ENCODE measurements around the gene GABRR2. TPM values are rescaled to one million over a fixed set of nuclear protein-coding genes. Genes with fewer than 3 reads are reported as not detected.

Gene GABRR2
- total and polyA plus RNA-seq, 2 donors from 2014 or later = 0.38 TPM; not detected in 1

DNA sequence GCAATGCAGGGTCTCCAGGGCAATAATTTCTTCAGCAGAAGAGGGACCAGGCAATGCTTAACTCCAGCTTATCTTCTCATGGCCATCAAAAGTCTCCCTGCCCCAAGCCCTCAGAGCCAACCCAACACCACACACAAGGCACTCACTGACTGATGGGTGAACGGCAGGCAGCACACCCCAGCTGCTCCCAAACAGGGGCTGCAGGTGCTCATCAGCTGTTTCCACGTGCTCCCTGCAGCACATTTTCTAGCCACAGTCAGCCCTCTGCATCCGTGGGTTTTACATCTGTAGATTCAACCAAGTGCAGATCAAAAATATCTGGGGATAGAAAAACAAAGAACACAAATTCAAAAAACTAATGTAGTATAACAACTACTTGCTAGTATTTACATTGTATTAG lies 94.0 kb downstream of the GABRR2 start:
- Histone ChIP-seq H3K27me3 (ENCODE audit: control insufficient read depth, insufficient read depth, low read length) (no peaks in the 10 kb centered on the region), H3K27ac (ENCODE audit: low read depth in 2 of 2, low read length in 2 of 2) (no peak overlapping the region), H3K9me3 (ENCODE audit: control insufficient read depth in 2 of 3, insufficient read depth in 1 of 3, low read length in 3 of 3) (no peaks in the 10 kb centered on the region), H3K4me3 (ENCODE audit: low read length in 3 of 3) (no peak overlapping the region), H3K9ac (ENCODE audit: low read length in 3 of 3) (no peak overlapping the region), H3K4me1 (ENCODE audit: control insufficient read depth in 2 of 3, insufficient read depth in 2 of 3, low read depth in 1 of 3, low read length in 3 of 3) (no peaks in the 10 kb centered on the region), H3K36me3 (ENCODE audit: control insufficient read depth in 2 of 3, insufficient read depth in 3 of 3, low read length in 3 of 3) (no peaks in the 10 kb centered on the region)
- FAIRE-seq (no peak), DNase-seq (no peak)
- intact Hi-C loops (cut with DNase I) = no loop called here
- TF ChIP-seq, protein P1, sequence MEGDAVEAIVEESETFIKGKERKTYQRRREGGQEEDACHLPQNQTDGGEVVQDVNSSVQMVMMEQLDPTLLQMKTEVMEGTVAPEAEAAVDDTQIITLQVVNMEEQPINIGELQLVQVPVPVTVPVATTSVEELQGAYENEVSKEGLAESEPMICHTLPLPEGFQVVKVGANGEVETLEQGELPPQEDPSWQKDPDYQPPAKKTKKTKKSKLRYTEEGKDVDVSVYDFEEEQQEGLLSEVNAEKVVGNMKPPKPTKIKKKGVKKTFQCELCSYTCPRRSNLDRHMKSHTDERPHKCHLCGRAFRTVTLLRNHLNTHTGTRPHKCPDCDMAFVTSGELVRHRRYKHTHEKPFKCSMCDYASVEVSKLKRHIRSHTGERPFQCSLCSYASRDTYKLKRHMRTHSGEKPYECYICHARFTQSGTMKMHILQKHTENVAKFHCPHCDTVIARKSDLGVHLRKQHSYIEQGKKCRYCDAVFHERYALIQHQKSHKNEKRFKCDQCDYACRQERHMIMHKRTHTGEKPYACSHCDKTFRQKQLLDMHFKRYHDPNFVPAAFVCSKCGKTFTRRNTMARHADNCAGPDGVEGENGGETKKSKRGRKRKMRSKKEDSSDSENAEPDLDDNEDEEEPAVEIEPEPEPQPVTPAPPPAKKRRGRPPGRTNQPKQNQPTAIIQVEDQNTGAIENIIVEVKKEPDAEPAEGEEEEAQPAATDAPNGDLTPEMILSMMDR (IDR thresholded peaks at IDR 0.05; ENCODE audit: borderline replicate concordance, extremely low read depth, insufficient read depth) = no peak

DNA sequence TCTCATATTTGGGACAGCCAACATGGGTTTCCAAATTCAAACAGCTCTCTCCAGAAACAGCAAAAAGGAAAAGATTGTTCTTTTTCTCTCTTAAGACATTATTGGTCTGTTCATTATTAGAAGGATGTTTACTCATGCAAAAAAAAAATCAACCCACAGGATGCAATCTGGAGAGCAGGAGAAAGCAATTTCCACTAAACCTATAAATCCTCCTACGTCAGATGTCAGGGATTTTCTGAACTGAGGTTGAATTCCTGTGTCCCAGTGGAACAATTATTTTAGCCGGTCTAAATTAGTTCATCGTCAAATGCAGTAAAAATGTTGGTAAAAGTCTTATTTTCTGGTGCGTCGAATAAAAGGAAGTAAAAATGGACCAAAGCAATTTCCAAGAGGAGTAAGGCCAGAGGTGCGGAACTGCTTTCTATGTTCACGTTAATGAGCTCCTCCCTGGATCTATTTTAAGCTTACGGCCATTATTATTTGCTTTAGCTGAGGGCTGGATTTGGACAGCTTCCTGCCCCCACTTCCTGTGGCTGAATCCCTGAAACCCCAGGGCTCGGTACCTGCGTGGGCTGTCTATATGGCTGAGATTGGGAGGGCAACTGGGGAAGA lies 97.7 kb downstream of the GABRR2 start, which contains the start of gene GABRR1:
Gene GABRR1 (minus strand): TSS at position 60 of the 612 bp plus-strand sequence. CDS start 36 bp downstream, at position 24.
- no peak for FAIRE-seq
- intact Hi-C loops (cut with DNase I) = no loop called here
- TF ChIP-seq, protein P1 (IDR thresholded peaks at IDR 0.05; ENCODE audit: borderline replicate concordance, extremely low read depth, insufficient read depth) = no peak
- Histone ChIP-seq H3K27ac (ENCODE audit: low read depth in 2 of 2, low read length in 2 of 2) (no peak within 1 kb of the TSS), H3K9ac (ENCODE audit: low read length in 3 of 3) (no peak within 1 kb of the TSS), H3K4me1 (ENCODE audit: control insufficient read depth in 2 of 3, insufficient read depth in 2 of 3, low read depth in 1 of 3, low read length in 3 of 3) (no peaks in the 10 kb centered on the region), H3K9me3 (ENCODE audit: control insufficient read depth in 2 of 3, insufficient read depth in 1 of 3, low read length in 3 of 3) (no peaks in the 10 kb centered on the region), H3K36me3 (ENCODE audit: control insufficient read depth in 2 of 3, insufficient read depth in 3 of 3, low read length in 3 of 3) (no peaks in the 10 kb centered on the region), H3K4me3 (ENCODE audit: low read length in 3 of 3) (peak within 1 kb of the TSS in 1 of 3 donors; percentile 6), H3K27me3 (ENCODE audit: control insufficient read depth, insufficient read depth, low read length) (no peaks in the 10 kb centered on the region)
- DNase-seq = peak in 2 of 5 donors; percentile 57 to 76

DNA sequence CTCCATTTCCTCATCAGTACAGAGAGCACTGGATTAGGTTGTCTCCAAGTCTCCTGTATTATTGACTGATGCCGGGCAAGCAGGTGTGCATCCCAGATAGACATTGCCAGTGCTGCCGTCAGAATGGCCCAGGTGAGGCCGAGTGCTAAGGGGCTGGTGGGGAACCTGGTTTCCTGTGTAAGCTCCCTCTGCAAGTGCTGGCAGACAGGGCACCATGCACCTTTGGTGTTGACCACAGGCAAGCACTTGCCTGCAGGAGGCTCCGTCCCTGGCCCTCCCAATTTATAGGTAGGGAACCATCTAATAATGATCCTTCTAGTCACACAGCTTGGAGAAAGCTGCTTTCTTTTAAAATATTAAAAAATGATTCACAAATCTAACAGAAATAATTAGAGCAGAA lies 98.7 kb downstream of the GABRR2 start:
- intact Hi-C loops (cut with DNase I) = no loop called here
- no peak overlapping the region for H3K27ac ChIP-seq (ENCODE audit: low read depth in 2 of 2, low read length in 2 of 2)
- no peak overlapping the region for H3K9ac ChIP-seq (ENCODE audit: low read length in 3 of 3)
- no peaks in the 10 kb centered on the region for H3K36me3 ChIP-seq (ENCODE audit: control insufficient read depth in 2 of 3, insufficient read depth in 3 of 3, low read length in 3 of 3)
- TF ChIP-seq, protein P1 (IDR thresholded peaks at IDR 0.05; ENCODE audit: borderline replicate concordance, extremely low read depth, insufficient read depth) = no peak
- no peaks in the 10 kb centered on the region for H3K4me1 ChIP-seq (ENCODE audit: control insufficient read depth in 2 of 3, insufficient read depth in 2 of 3, low read depth in 1 of 3, low read length in 3 of 3)
- no peak for FAIRE-seq
- H3K4me3 ChIP-seq (ENCODE audit: low read length in 3 of 3) = no peak overlapping the region
- H3K9me3 ChIP-seq (ENCODE audit: control insufficient read depth in 2 of 3, insufficient read depth in 1 of 3, low read length in 3 of 3) = no peaks in the 10 kb centered on the region
- no peaks in the 10 kb centered on the region for H3K27me3 ChIP-seq (ENCODE audit: control insufficient read depth, insufficient read depth, low read length)
- no peak for DNase-seq

DNA sequence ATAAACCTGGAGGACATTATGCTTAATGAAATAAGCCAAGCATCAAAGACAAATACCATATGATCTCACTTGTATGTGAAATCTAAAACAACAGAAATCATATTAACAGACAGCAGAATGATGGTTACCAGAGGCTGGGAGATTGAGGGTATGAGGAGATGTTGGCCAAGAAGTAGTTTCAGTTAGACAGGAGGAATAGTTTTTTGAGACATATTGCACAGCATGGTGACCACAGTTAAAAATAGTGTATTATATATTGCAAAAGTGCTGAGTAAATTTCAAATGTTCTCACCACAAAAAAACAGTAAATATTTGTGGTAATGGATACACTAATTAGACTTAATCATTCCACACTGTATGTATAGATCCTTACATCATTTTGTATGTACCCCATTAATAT lies 99.7 kb downstream of the GABRR2 start:
- H3K4me3 ChIP-seq (ENCODE audit: low read length in 3 of 3) = no peak overlapping the region

More for the DNA sequence above, 99.7 kb downstream of the GABRR2 start:
- Histone ChIP-seq H3K9me3 (ENCODE audit: control insufficient read depth in 2 of 3, insufficient read depth in 1 of 3, low read length in 3 of 3) (no peaks in the 10 kb centered on the region), H3K27ac (ENCODE audit: low read depth in 2 of 2, low read length in 2 of 2) (no peak overlapping the region), H3K4me1 (ENCODE audit: control insufficient read depth in 2 of 3, insufficient read depth in 2 of 3, low read depth in 1 of 3, low read length in 3 of 3) (no peaks in the 10 kb centered on the region), H3K36me3 (ENCODE audit: control insufficient read depth in 2 of 3, insufficient read depth in 3 of 3, low read length in 3 of 3) (no peaks in the 10 kb centered on the region), H3K27me3 (ENCODE audit: control insufficient read depth, insufficient read depth, low read length) (no peaks in the 10 kb centered on the region), H3K9ac (ENCODE audit: low read length in 3 of 3) (no peak overlapping the region)
- no peak for FAIRE-seq
- TF ChIP-seq, protein P1 (IDR thresholded peaks at IDR 0.05; ENCODE audit: borderline replicate concordance, extremely low read depth, insufficient read depth) = no peak
- DNase-seq = no peak
- intact Hi-C loops (cut with DNase I) = no loop called here
